ENCODE results near the gene NR6A1.

Gene NR6A1

DNA sequence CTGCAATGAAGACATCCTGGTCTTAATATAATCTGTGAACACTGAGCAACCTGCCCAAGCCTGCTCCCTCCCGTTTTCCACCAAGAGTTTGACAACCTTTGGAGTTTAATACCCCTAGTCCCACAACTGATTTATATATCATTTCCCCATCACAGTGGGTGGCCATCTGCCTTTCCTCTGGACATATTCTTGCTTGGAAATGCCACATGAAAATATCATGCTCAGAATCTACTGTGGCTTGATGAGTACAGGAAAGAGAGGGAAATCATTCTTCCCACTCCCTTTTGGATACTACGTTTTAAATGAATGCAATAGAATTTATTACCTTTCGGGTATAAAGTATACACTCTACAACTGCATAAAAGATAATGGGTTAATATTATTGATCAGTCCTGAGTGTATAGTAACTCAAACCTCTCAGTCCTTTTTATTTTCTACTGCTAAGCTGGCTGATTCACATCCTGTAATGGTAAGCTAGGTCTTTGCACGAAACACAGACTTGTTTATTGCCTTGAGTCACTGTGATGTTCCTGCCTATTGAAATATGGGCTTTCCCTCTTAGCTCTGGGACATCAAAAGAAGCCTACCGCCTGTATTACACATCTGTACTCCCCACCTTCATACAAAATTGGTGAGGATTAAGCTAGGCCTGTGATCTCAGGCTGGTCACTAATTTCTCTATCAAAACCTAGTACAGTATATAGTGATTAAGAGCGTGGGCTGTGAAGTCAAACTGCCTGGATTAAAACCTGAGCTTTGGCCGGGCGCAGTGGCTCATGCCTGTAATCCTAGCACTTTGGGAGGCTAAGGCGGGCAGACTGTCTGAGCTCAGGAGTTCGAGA lies 196.4 kb downstream of the NR6A1 start:
- peak; percentile 75 for DNase-seq (ENCODE audit: low spot score)

GRCh38 chr9:124570942-124571666 lies 200.0 kb downstream of the NR6A1 start:
- no peak for DNase-seq (ENCODE audit: low spot score)

- no peak for DNase-seq (ENCODE audit: low spot score)
Observed at GRCh38 chr9:124569942-124570341, 201.2 kb downstream of the NR6A1 start.

DNA sequence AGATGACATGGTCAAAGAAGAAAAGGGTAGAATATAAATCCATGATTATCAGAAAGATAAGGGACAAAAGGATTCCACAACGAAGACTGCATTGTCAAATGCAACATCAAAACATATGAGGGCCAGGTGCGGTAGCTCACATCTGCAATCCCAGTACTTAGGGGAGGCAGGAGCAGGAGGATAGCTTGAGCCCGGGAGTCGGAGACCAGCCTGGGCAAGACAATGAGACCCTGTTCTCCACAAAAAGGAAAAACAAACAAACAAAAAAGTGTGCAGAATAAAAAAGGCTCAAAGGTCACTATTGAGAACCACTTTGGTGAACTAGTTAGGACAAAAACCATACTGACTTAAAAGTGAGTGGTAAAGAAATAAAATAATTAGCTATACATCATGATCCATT lies 203.7 kb downstream of the NR6A1 start:
- no peak for DNase-seq (ENCODE audit: low spot score)

- DNase-seq (ENCODE audit: low spot score): no peak
Observed at GRCh38 chr9:124562328-124562727, 208.8 kb downstream of the NR6A1 start.

GRCh38 chr9:124559871-124560270 lies 211.2 kb downstream of the NR6A1 start:
- DNase-seq (ENCODE audit: low spot score): no peak

- DNase-seq (ENCODE audit: low spot score): no peak
Observed at GRCh38 chr9:124558777-124559470, 212.2 kb downstream of the NR6A1 start.

DNA sequence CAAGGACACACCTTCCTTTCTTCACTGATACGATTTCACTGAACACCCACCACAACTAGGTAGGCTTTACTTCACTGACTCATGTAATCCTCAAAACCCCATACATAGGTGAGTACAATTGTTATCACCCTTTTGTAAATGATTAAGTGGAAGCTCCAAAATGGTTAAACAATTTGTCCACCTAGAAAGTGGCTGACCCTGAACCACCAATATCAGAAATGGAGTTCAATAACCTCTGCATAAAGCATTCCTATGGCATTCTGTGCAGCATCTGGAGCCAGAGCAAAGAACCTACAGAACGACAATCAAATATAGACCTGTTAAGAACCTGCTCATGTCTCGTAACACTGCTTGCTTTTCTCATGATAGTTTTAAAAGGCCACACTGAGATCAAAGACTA lies 213.2 kb downstream of the NR6A1 start:
- DNase-seq (ENCODE audit: low spot score): no peak

DNA sequence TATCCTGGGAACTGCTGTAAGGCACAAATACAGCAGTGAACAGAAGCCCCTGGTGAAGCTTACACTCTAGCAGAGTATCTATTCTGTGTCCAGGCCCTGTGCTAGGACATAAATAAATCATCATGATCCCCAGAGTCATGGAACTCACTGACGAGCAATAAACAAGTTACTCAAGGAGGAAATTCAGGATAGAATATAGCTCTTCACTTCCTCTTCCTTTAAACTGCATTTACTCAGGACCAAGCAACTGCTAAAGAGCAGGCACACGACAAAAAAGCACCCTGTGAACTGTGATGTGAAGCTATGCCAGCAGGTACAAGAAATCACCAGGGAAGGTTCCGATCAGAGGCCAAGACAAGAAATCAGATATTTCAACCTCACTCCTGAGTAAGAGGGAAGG lies 216.1 kb downstream of the NR6A1 start:
- no peak for DNase-seq (ENCODE audit: low spot score)

DNA sequence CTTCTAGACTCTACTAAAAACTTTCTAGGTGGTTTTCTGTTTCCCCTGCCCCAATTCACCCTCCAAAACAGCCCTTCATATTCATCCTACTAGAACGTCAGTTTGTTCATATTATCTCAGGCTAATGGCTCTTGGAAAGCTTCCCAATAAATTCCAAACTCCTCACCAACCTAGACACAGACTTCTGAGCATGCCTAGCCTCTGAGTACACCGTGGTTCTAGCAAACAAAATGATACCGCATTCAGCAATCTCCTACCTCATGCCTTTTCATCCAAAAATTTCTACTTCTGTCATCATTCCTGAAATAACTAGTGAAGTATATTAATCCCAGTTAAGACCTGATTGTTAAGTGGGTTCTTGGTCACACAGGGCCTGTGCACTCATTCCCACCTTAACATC lies 217.4 kb downstream of the NR6A1 start:
- peak; percentile 88 for DNase-seq (ENCODE audit: low spot score)

DNA sequence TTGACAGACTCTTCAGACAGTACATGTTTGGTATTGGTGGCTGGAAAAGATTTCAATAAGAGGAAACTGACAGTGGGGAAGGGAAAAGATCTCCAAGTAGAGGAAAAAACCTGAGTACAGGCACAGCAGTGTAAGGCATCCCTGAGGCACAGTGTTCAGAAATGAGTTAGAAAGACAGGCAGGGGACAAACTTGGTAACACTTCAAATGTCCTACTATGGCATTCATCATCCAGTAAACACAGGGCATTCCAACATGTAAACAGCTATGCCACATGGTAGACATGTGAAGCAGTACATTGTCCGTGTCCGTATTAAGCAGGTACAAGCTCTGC lies 218.9 kb downstream of the NR6A1 start:
- DNase-seq (ENCODE audit: low spot score): no peak

DNA sequence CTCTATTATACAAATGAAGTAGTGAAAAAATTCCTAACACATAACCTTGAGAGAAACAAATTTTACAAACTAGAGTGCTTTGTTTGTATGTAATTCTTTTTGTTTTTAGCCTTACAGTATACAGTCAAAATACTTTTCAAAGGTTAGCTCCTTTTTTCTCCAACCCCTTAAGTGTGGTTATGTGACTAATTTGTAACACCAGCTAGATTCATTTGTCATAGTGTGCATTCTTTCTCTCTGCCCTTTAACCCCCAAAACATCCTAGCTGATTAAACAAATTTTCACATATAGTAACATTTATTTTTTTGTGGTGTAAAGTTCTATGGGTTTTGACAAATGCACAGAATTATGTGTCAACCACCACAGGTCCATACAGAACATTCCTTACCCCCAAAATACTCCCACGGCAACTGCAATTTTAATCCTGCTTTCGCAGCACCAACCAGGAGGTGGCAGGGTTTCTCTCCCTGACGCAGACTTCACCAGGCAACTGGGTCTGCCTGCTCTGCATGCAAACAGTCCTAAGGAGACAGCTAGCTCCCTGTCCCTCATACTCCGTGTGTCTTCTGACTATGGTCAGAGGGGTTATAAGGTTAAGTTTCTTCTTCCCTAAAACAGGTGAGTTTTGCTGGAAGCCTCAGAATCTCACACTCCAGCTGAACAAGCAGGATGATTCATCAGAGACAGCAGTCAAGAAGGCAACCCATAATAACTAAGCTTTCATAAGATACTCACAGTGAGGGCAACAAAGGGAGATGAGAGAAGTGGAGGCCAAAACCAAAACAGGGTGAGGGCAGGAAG lies 219.4 kb downstream of the NR6A1 start:
- peak; percentile 84 for DNase-seq (ENCODE audit: low spot score)

DNA sequence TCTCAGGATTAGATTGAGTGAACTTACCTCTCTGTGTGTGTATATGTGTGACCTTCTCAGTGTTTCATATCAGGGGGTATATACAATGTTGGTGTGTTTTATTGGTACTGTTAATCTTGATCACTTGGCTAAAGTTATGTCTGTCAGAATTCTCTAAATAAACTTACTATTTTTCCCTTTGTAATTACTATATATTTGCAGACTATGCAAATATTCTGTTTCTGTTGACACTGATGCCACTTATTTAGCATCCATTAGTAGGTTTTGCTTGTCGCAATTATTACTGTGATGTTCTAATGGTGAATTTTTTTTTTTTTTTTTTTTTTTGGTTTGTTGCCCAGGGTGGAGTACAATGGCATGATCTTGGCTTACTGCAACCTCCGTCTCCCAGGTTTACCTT lies 221.0 kb downstream of the NR6A1 start:
- DNase-seq (ENCODE audit: low spot score): no peak

DNA sequence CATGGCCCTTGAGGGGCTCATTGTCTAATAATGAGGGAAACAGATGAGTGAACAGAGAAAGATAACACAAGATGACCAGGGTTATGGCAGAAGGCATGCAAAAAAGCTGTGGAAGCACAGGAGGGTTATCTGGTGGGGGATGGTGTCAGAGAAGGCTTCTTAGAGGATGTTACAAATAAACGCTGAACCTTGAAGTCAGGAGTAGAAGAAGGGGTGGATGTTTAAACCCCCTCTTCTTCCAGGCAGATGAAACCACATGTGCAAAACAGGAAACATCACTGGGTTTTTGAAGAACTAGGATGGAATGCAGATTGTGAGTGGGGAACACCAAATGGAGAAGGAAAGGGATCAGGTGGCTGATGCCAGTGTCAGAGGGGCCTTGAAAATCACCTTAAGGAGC lies 222.1 kb downstream of the NR6A1 start:
- no peak for DNase-seq (ENCODE audit: low spot score)

DNA sequence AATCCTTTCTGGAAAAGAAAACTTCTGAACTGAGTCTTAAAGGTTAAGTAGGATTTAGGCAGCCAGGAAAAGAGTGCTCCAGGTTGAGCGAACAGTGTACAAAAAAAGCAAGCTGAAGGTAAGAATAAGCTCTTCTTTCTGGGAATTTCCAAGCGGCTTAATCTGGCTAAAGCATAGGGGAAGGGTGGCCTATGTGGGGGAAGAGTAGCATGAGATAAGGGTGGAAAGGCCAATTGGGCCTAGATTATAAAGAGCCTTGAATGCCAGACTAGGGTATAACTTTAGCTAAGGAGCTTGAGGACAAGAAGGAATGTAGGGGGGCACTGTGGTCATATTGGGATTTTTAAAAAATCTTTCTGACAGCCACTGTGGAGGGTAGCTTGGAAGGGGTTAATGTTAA lies 226.6 kb downstream of the NR6A1 start:
- DNase-seq (ENCODE audit: low spot score): no peak

GRCh38 chr9:124541824-124542223 lies 229.3 kb downstream of the NR6A1 start:
- no peak for DNase-seq (ENCODE audit: low spot score)

- DNase-seq (ENCODE audit: low spot score): no peak
Observed at GRCh38 chr9:124537926-124538325, 233.2 kb downstream of the NR6A1 start.

- DNase-seq (ENCODE audit: low spot score): no peak
Observed at GRCh38 chr9:124535846-124536245, 235.3 kb downstream of the NR6A1 start.

GRCh38 chr9:124532897-124533296 lies 238.2 kb downstream of the NR6A1 start:
- DNase-seq (ENCODE audit: low spot score): no peak

GRCh38 chr9:124531115-124531514 lies 240.0 kb downstream of the NR6A1 start:
- no peak for DNase-seq (ENCODE audit: low spot score)

DNA sequence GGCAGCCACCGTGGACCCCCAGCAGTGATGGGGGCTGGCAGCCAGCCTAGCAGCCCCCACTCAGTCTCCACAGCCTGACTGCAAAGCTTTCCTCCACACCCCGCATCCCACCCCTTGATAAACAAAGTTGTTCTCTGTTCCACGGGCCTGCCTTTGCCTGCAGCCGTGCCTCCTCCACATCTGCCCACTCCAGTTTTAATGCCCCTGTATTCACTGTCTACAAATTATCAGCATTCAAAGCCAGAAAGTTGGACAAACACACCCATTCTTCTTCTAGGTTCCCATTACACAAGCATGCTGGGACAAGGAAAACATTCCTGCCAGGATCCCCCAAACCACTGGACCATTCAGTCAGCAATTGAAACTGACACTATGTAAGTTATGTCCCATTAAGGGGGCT lies 240.9 kb downstream of the NR6A1 start:
- no peak for DNase-seq (ENCODE audit: low spot score)

DNA sequence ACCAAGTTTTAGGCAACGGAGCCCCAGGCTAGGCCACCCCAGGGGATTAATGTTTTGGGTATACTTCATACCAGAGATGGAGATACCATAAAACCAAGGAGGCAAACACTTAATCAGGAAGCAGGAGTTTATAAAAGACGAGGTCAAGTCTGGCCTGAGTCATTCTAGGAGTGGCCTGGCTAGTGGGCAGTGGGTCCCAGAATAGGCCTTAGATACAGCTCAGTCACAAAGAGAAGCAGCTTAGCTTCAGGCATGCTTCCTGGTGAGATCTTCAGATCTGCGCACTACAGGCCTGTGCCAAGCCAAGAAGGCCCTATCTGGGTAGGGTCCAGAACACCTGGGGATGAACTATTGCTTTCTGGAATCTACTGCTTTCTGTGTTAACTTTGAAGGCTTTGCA lies 243.3 kb downstream of the NR6A1 start:
- DNase-seq (ENCODE audit: low spot score): peak; percentile 65

Data from kidney tubule cell (primary cell).